ENCODE results near the gene USP12.

The USP12 gene

GRCh38 chr13:27183561-27184147 is 12.0 kb upstream of the USP12 start:
- Histone ChIP-seq H2AFZ (ENCODE audit: low read length, unreplicated experiment) (no peak overlapping the region), H3K4me3 (ENCODE audit: low read depth, low read length) (no peak overlapping the region), H3K4me1 (ENCODE audit: control insufficient read depth, insufficient read depth, low read length, unreplicated experiment) (peaks cover 17% of the 10 kb centered on the region), H3K27me3 (ENCODE audit: insufficient read depth, low read length) (no peaks in the 10 kb centered on the region), H3K79me2 (ENCODE audit: control insufficient read depth, insufficient read depth, low read length, unreplicated experiment) (no peaks in the 10 kb centered on the region), H3K36me3 (ENCODE audit: insufficient read depth, low read length) (no peaks in the 10 kb centered on the region), H3K27ac (ENCODE audit: low read depth, low read length) (peak overlapping the region; percentile 77)

GRCh38 chr13:27182844-27183497 is 11.4 kb upstream of the USP12 start:
- peak overlapping the region; percentile 77 for H3K27ac ChIP-seq (ENCODE audit: low read depth, low read length)
- H3K4me3 ChIP-seq (ENCODE audit: low read depth, low read length): peak overlapping the region; percentile 57
- peaks cover 17% of the 10 kb centered on the region for H3K4me1 ChIP-seq (ENCODE audit: control insufficient read depth, insufficient read depth, low read length, unreplicated experiment)
- H2AFZ ChIP-seq (ENCODE audit: low read length, unreplicated experiment): peak overlapping the region; percentile 52
- H3K36me3 ChIP-seq (ENCODE audit: insufficient read depth, low read length): no peaks in the 10 kb centered on the region
- H3K79me2 ChIP-seq (ENCODE audit: control insufficient read depth, insufficient read depth, low read length, unreplicated experiment): no peaks in the 10 kb centered on the region
- no peaks in the 10 kb centered on the region for H3K27me3 ChIP-seq (ENCODE audit: insufficient read depth, low read length)

- Histone ChIP-seq H3K79me2 (ENCODE audit: control insufficient read depth, insufficient read depth, low read length, unreplicated experiment) (no peaks in the 10 kb centered on the region), H3K4me1 (ENCODE audit: control insufficient read depth, insufficient read depth, low read length, unreplicated experiment) (peaks cover 17% of the 10 kb centered on the region), H3K4me3 (ENCODE audit: low read depth, low read length) (no peak overlapping the region), H2AFZ (ENCODE audit: low read length, unreplicated experiment) (no peak overlapping the region), H3K27ac (ENCODE audit: low read depth, low read length) (peak overlapping the region; percentile 77; the same call in 1 of the 2 replicates), H3K27me3 (ENCODE audit: insufficient read depth, low read length) (no peaks in the 10 kb centered on the region), H3K36me3 (ENCODE audit: insufficient read depth, low read length) (no peaks in the 10 kb centered on the region)
These were observed 10.4 kb upstream of the USP12 start for GRCh38 chr13:27182054-27182453.

- no peaks in the 10 kb centered on the region for H3K36me3 ChIP-seq (ENCODE audit: insufficient read depth, low read length)
- no peaks in the 10 kb centered on the region for H3K79me2 ChIP-seq (ENCODE audit: control insufficient read depth, insufficient read depth, low read length, unreplicated experiment)
- H3K4me3 ChIP-seq (ENCODE audit: low read depth, low read length): no peak overlapping the region
- H3K27ac ChIP-seq (ENCODE audit: low read depth, low read length): no peak overlapping the region
- no peaks in the 10 kb centered on the region for H3K27me3 ChIP-seq (ENCODE audit: insufficient read depth, low read length)
- peaks cover 12% of the 10 kb centered on the region for H3K4me1 ChIP-seq (ENCODE audit: control insufficient read depth, insufficient read depth, low read length, unreplicated experiment)
- no peak overlapping the region for H2AFZ ChIP-seq (ENCODE audit: low read length, unreplicated experiment)
These were observed 6.2 kb upstream of the USP12 start for GRCh38 chr13:27177852-27178251.

GRCh38 chr13:27176470-27177410 is 5.1 kb upstream of the USP12 start:
- no peak overlapping the region for H3K4me3 ChIP-seq (ENCODE audit: low read depth, low read length)
- H3K36me3 ChIP-seq (ENCODE audit: insufficient read depth, low read length): no peaks in the 10 kb centered on the region
- no peaks in the 10 kb centered on the region for H3K27me3 ChIP-seq (ENCODE audit: insufficient read depth, low read length)
- no peaks in the 10 kb centered on the region for H3K79me2 ChIP-seq (ENCODE audit: control insufficient read depth, insufficient read depth, low read length, unreplicated experiment)
- H3K4me1 ChIP-seq (ENCODE audit: control insufficient read depth, insufficient read depth, low read length, unreplicated experiment): peaks cover 8% of the 10 kb centered on the region
- H3K27ac ChIP-seq (ENCODE audit: low read depth, low read length): no peak overlapping the region
- no peak overlapping the region for H2AFZ ChIP-seq (ENCODE audit: low read length, unreplicated experiment)

GRCh38 chr13:27174766-27175455 is 3.3 kb upstream of the USP12 start:
- Histone ChIP-seq H3K27ac (ENCODE audit: low read depth, low read length) (no peak overlapping the region), H2AFZ (ENCODE audit: low read length, unreplicated experiment) (no peak overlapping the region)

GRCh38 chr13:27172495-27172842 is 858 bp upstream of the USP12 start:
- no peaks in the 10 kb centered on the region for H3K27me3 ChIP-seq (ENCODE audit: insufficient read depth, low read length)
- peaks cover 33% of the 10 kb centered on the region for H3K4me1 ChIP-seq (ENCODE audit: control insufficient read depth, insufficient read depth, low read length, unreplicated experiment)
- H3K4me3 ChIP-seq (ENCODE audit: low read depth, low read length): peak overlapping the region; percentile 88
- H3K27ac ChIP-seq (ENCODE audit: low read depth, low read length): peak overlapping the region; percentile 79
- H2AFZ ChIP-seq (ENCODE audit: low read length, unreplicated experiment): peak overlapping the region; percentile 80
- no peaks in the 10 kb centered on the region for H3K36me3 ChIP-seq (ENCODE audit: insufficient read depth, low read length)
- peaks cover 36% of the 10 kb centered on the region for H3K79me2 ChIP-seq (ENCODE audit: control insufficient read depth, insufficient read depth, low read length, unreplicated experiment)

More at GRCh38 chr13:27174766-27175455, 3.3 kb upstream of the USP12 start:
- H3K27me3 ChIP-seq (ENCODE audit: insufficient read depth, low read length): no peaks in the 10 kb centered on the region
- H3K36me3 ChIP-seq (ENCODE audit: insufficient read depth, low read length): no peaks in the 10 kb centered on the region
- no peak overlapping the region for H3K4me3 ChIP-seq (ENCODE audit: low read depth, low read length)
- peaks cover 11% of the 10 kb centered on the region for H3K4me1 ChIP-seq (ENCODE audit: control insufficient read depth, insufficient read depth, low read length, unreplicated experiment)
- peaks cover 12% of the 10 kb centered on the region for H3K79me2 ChIP-seq (ENCODE audit: control insufficient read depth, insufficient read depth, low read length, unreplicated experiment)

- Histone ChIP-seq H3K27ac (ENCODE audit: low read depth, low read length) (peak overlapping the region; percentile 79), H3K36me3 (ENCODE audit: insufficient read depth, low read length) (no peaks in the 10 kb centered on the region), H3K4me3 (ENCODE audit: low read depth, low read length) (peak overlapping the region; percentile 88), H3K27me3 (ENCODE audit: insufficient read depth, low read length) (no peaks in the 10 kb centered on the region), H2AFZ (ENCODE audit: low read length, unreplicated experiment) (peak overlapping the region; percentile 80), H3K79me2 (ENCODE audit: control insufficient read depth, insufficient read depth, low read length, unreplicated experiment) (peaks cover 40% of the 10 kb centered on the region), H3K4me1 (ENCODE audit: control insufficient read depth, insufficient read depth, low read length, unreplicated experiment) (peaks cover 33% of the 10 kb centered on the region)
These were observed 350 bp upstream of the USP12 start for GRCh38 chr13:27171827-27172494.

- Histone ChIP-seq H3K4me1 (ENCODE audit: control insufficient read depth, insufficient read depth, low read length, unreplicated experiment) (peaks cover 39% of the 10 kb centered on the region), H3K27me3 (ENCODE audit: insufficient read depth, low read length) (no peaks in the 10 kb centered on the region), H2AFZ (ENCODE audit: low read length, unreplicated experiment) (no peak overlapping the region), H3K4me3 (ENCODE audit: low read depth, low read length) (peak overlapping the region; percentile 80), H3K27ac (ENCODE audit: low read depth, low read length) (peak overlapping the region; percentile 60), H3K36me3 (ENCODE audit: insufficient read depth, low read length) (no peaks in the 10 kb centered on the region), H3K79me2 (ENCODE audit: control insufficient read depth, insufficient read depth, low read length, unreplicated experiment) (peaks cover 53% of the 10 kb centered on the region)
These were observed 931 bp downstream of the USP12 start for GRCh38 chr13:27170516-27171243.

Data from ACC112 (cell line).